Astrocyte (in vitro differentiated cells and primary cell): Measurements from ENCODE around the gene MIB1. TPM values are rescaled to one million over a fixed set of nuclear protein-coding genes. Genes with fewer than 3 reads are reported as not detected.

Experiments
- DNase-seq: peaks from one replicate; pipeline ENCODE4 v3.0.0-alpha.2; 2010; ENCODE audit warnings: low read depth
- FAIRE-seq: peaks from 2 replicates; lab custom pipeline; 2011; peaks lifted over from hg19 to GRCh38; lab: Jason Lieb, UNC
- H2AFZ ChIP-seq: 2 replicates; pipeline ENCODE4 v1.6.0; 2012; ENCODE audit warnings: low read depth, low read length, inconsistent platforms
- H3K27ac ChIP-seq: 2 replicates; pipeline ENCODE4 v1.5.1; 2011; ENCODE audit warnings: low read depth, low read length, inconsistent platforms
- H3K27me3 ChIP-seq: 2 replicates; pipeline ENCODE4 v1.6.0; 2011; ENCODE audit warnings: low read length, inconsistent platforms; ENCODE audit not compliant: insufficient read depth
- H3K36me3 ChIP-seq: 2 replicates; pipeline ENCODE4 v1.5.1; 2011; ENCODE audit warnings: low read length, inconsistent platforms; ENCODE audit not compliant: insufficient read depth
- H3K4me1 ChIP-seq: 2 replicates; pipeline ENCODE4 v1.5.1; 2011; ENCODE audit warnings: low read length, inconsistent platforms; ENCODE audit not compliant: insufficient read depth
- H3K4me2 ChIP-seq: 2 replicates; pipeline ENCODE4 v1.6.0; 2012; ENCODE audit warnings: low read length, inconsistent platforms
- H3K4me3 ChIP-seq: 2 replicates; pipeline ENCODE4 v1.5.1; 2011; ENCODE audit warnings: low read depth, mild to moderate bottlenecking, low read length, inconsistent platforms; ENCODE audit not compliant: insufficient read depth
- H3K79me2 ChIP-seq: 2 replicates; pipeline ENCODE4 v1.6.0; 2012; ENCODE audit warnings: mild to moderate bottlenecking, low read length, inconsistent platforms; ENCODE audit not compliant: insufficient read depth
- H3K9ac ChIP-seq: 2 replicates; pipeline ENCODE4 v1.6.0; 2012; ENCODE audit warnings: mild to moderate bottlenecking, low read length, inconsistent platforms
- H3K9me3 ChIP-seq: 2 replicates; pipeline ENCODE4 v1.5.1; 2012; ENCODE audit warnings: low read depth, mild to moderate bottlenecking, low read length, inconsistent platforms; ENCODE audit not compliant: insufficient read depth
- H4K20me1 ChIP-seq: 2 replicates; pipeline ENCODE4 v1.6.0; 2012; ENCODE audit warnings: low read length, inconsistent platforms; ENCODE audit not compliant: insufficient read depth
- H3K27ac Mint-ChIP-seq: one replicate; pipeline ENCODE4 v1.8.0; 2021; ENCODE audit warnings: mild to moderate bottlenecking, mixed read lengths; ENCODE audit not compliant: unreplicated experiment
- H3K27me3 Mint-ChIP-seq: one replicate; pipeline ENCODE4 v1.8.0; 2021; ENCODE audit warnings: low read depth, mixed read lengths; ENCODE audit not compliant: unreplicated experiment
- H3K36me3 Mint-ChIP-seq: one replicate; pipeline ENCODE4 v1.8.0; 2021; ENCODE audit warnings: low read depth, mixed read lengths; ENCODE audit not compliant: unreplicated experiment
- H3K4me1 Mint-ChIP-seq: one replicate; pipeline ENCODE4 v1.8.0; 2021; ENCODE audit warnings: low read depth, mixed read lengths; ENCODE audit not compliant: unreplicated experiment
- H3K4me3 Mint-ChIP-seq: one replicate; pipeline ENCODE4 v1.8.0; 2021; ENCODE audit warnings: mild to moderate bottlenecking, moderate library complexity, mixed read lengths; ENCODE audit not compliant: unreplicated experiment
- H3K9me3 Mint-ChIP-seq: one replicate; pipeline ENCODE4 v1.8.0; 2021; ENCODE audit warnings: mild to moderate bottlenecking, mixed read lengths; ENCODE audit not compliant: unreplicated experiment
- EZH2 ChIP-seq: IDR thresholded peaks from 2 replicates; pipeline ENCODE4 v1.6.1; 2012; ENCODE audit warnings: mild to moderate bottlenecking, low read length, inconsistent platforms; ENCODE audit not compliant: insufficient read depth
- total RNA-seq: library from RNA; stranded (reverse); gene quantifications from 2 replicates; pipeline ENCODE4 v1.2.1, GENCODE V29; 2021
- TF ChIP-seq, protein P1 (sequence below): IDR thresholded peaks from 2 replicates; pipeline ENCODE4 v1.5.1; 2011; ENCODE audit warnings: low read depth, mild to moderate bottlenecking, inconsistent platforms, low read length, moderate library complexity; ENCODE audit not compliant: insufficient read depth

The MIB1 gene
- total RNA-seq, 1 donor from 2014 or later: 56.1 TPM

DNA sequence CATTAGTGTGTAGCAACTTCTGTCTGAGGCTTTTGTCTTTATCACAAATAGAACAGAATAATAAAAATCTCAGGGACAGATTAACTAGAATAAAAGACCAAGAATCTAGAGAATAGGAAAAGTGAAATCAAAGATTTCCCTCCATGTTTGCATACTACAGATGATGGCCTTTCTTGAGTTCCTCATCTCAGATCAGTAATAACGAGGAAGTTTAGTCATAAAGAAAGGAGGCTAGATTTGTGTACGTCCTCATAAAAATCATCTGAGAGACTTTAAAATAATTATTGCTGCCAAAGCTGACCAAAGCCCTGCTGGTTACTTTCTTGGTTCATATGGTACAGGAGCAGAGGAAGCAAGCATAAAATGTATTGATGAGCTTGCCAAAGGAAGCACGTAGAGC lies 117.3 kb downstream of the MIB1 start:
- Mint-ChIP-seq H3K27ac (no peak overlapping the region), H3K9me3 (no peaks in the 10 kb centered on the region), H3K36me3 (peaks cover 3% of the 10 kb centered on the region), H3K27me3 (no peaks in the 10 kb centered on the region), H3K4me1 (peaks cover 4% of the 10 kb centered on the region), H3K4me3 (no peak overlapping the region)
- Histone ChIP-seq H2AFZ (no peak overlapping the region), H3K36me3 (peaks cover 15% of the 10 kb centered on the region), H3K27me3 (no peaks in the 10 kb centered on the region), H3K27ac (no peak overlapping the region), H3K9me3 (no peaks in the 10 kb centered on the region), H3K79me2 (no peaks in the 10 kb centered on the region), H3K9ac (no peak overlapping the region), H3K4me1 (no peaks in the 10 kb centered on the region), H4K20me1 (no peaks in the 10 kb centered on the region), H3K4me3 (no peak overlapping the region), H3K4me2 (no peak overlapping the region)
- FAIRE-seq (no peak), DNase-seq (no peak)
- no peak for TF ChIP-seq EZH2
- TF ChIP-seq, protein P1, sequence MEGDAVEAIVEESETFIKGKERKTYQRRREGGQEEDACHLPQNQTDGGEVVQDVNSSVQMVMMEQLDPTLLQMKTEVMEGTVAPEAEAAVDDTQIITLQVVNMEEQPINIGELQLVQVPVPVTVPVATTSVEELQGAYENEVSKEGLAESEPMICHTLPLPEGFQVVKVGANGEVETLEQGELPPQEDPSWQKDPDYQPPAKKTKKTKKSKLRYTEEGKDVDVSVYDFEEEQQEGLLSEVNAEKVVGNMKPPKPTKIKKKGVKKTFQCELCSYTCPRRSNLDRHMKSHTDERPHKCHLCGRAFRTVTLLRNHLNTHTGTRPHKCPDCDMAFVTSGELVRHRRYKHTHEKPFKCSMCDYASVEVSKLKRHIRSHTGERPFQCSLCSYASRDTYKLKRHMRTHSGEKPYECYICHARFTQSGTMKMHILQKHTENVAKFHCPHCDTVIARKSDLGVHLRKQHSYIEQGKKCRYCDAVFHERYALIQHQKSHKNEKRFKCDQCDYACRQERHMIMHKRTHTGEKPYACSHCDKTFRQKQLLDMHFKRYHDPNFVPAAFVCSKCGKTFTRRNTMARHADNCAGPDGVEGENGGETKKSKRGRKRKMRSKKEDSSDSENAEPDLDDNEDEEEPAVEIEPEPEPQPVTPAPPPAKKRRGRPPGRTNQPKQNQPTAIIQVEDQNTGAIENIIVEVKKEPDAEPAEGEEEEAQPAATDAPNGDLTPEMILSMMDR: no peak

DNA sequence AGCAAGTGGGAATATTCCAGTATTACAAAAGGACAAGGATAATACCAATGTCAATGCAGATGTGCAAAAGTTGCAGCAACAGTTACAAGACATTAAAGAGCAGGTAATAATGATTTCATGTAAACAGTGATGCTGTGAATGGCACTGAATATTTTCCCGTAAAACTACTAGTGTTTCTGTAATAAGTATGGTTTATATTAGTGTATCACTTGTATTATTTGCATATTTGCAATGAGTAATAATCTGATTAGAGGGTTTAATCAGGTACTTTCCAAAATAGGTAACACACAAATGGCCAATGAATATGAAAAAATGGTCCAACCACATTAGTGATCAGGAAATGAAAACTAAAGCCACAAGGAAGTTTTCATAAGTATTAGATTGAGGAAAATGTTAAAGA lies 118.0 kb downstream of the MIB1 start:
- Mint-ChIP-seq H3K27me3 (no peaks in the 10 kb centered on the region), H3K4me3 (no peak overlapping the region), H3K4me1 (peaks cover under 1% of the 10 kb centered on the region), H3K36me3 (peaks cover 8% of the 10 kb centered on the region), H3K27ac (no peak overlapping the region), H3K9me3 (no peaks in the 10 kb centered on the region)
- Histone ChIP-seq H3K36me3 (peaks cover 15% of the 10 kb centered on the region), H3K4me2 (no peak overlapping the region), H3K4me1 (no peaks in the 10 kb centered on the region), H3K9me3 (no peaks in the 10 kb centered on the region), H3K9ac (no peak overlapping the region), H4K20me1 (no peaks in the 10 kb centered on the region), H3K27me3 (no peaks in the 10 kb centered on the region), H3K4me3 (no peak overlapping the region), H3K27ac (no peak overlapping the region), H3K79me2 (no peaks in the 10 kb centered on the region), H2AFZ (no peak overlapping the region)
- FAIRE-seq: no peak
- no peak for DNase-seq
- no peak for TF ChIP-seq EZH2
- TF ChIP-seq, protein P1: no peak

DNA sequence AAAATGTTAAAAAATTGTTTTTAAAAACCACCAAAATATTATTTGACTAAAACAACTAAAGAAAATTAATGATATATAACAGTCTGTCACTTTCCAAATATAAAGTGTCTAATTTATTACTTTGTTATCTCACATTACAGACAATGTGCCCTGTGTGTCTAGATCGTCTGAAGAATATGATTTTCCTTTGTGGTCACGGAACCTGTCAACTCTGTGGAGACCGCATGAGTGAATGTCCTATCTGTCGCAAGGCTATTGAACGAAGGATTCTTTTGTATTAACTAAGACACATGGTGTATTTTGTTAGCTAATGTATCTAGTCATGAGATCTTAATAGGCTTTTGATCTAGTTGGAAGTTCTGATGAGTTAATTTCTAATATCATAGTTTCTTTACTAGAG lies 123.8 kb downstream of the MIB1 start:
- no peaks in the 10 kb centered on the region for H3K27me3 Mint-ChIP-seq
- Histone ChIP-seq H3K36me3 (peaks cover 20% of the 10 kb centered on the region), H3K79me2 (no peaks in the 10 kb centered on the region), H3K9ac (no peak overlapping the region), H3K4me2 (no peak overlapping the region), H4K20me1 (no peaks in the 10 kb centered on the region), H3K27ac (no peak overlapping the region), H3K27me3 (no peaks in the 10 kb centered on the region), H3K9me3 (no peaks in the 10 kb centered on the region), H3K4me1 (no peaks in the 10 kb centered on the region), H2AFZ (no peak overlapping the region), H3K4me3 (no peak overlapping the region)
- no peak overlapping the region for H3K27ac Mint-ChIP-seq
- no peak for DNase-seq
- no peak for FAIRE-seq
- H3K4me3 Mint-ChIP-seq: no peak overlapping the region
- peaks cover 12% of the 10 kb centered on the region for H3K36me3 Mint-ChIP-seq
- TF ChIP-seq, protein P1: no peak
- no peaks in the 10 kb centered on the region for H3K4me1 Mint-ChIP-seq
- H3K9me3 Mint-ChIP-seq: no peaks in the 10 kb centered on the region
